GM20000 (cell line): ENCODE measurements around the gene HIPK4.
"Not testable (repeated sequence)": the region's sequence is repeated elsewhere in the genome, so short reads cannot be mapped to it uniquely, and the experiment has no call there.

ENCODE experiments used
- DNase-seq: peaks from one replicate; pipeline ENCODE4 v3.0.0; 2012; ENCODE audit warnings: low spot score
- CTCF ChIP-seq: IDR thresholded peaks from 2 replicates; pipeline ENCODE4 v1.5.1; 2012; ENCODE audit warnings: mild to moderate bottlenecking, control low read depth; ENCODE audit errors: extremely low read depth, missing control alignments

The HIPK4 gene

GRCh38 chr19:40376286-40376862, 13.6 kb downstream of the HIPK4 start:
- no peak for TF ChIP-seq CTCF
- DNase-seq, result no peak

- no peak for TF ChIP-seq CTCF
- no peak for DNase-seq
Measured at GRCh38 chr19:40374084-40374483, 15.9 kb downstream of the HIPK4 start.

GRCh38 chr19:40371802-40372122, 18.2 kb downstream of the HIPK4 start:
- DNase-seq, result no peak
- no peak for TF ChIP-seq CTCF

- no peak for DNase-seq
- TF ChIP-seq CTCF, result no peak
Measured at GRCh38 chr19:40370997-40371801, 18.8 kb downstream of the HIPK4 start.

GRCh38 chr19:40370253-40370652, 19.7 kb downstream of the HIPK4 start:
- DNase-seq, result not testable (repeated sequence)

GRCh38 chr19:40369797-40370196, 20.2 kb downstream of the HIPK4 start:
- no peak for DNase-seq
- no peak for TF ChIP-seq CTCF

- no peak for DNase-seq
- no peak for TF ChIP-seq CTCF
Measured at GRCh38 chr19:40367577-40368434, 22.2 kb downstream of the HIPK4 start.
